K562 (cell line): ENCODE measurements around the gene MYRIP. TPM values are rescaled to one million over a fixed set of nuclear protein-coding genes. Genes with fewer than 3 reads are reported as not detected.

Experiments
- ATAC-seq: fragments of 200-7000 bp; cut with Tn5 transposase; 3 replicates; pipeline ENCODE4 v1.9.1; 2020; ENCODE audit warnings: moderate library complexity
- BruUV-seq: library from RNA; stranded (reverse); fragments of 400-500 nt; replicated peaks from 2 replicates; lab custom pipeline; 2021; lab: Mats Ljungman, UMichigan
- CTCF ChIA-PET: fragments of 300-600 bp; formaldehyde crosslinking; extraction: SDS; loops from one replicate; lab custom pipeline; 2021; ENCODE audit warnings: low intra/inter-chr PET ratio; lab: Yijun Ruan, JAX
- POLR2A ChIA-PET: fragments of 300-600, 350-650 bp; sonication (Branson Sonifier 250); formaldehyde crosslinking; extraction: SDS; loops from one replicate; lab custom pipeline; 2021; ENCODE audit warnings: antibody characterized with exemption, inconsistent platforms; lab: Yijun Ruan, JAX
- DNase-seq, 4 experiments: peaks; one replicate each; pipeline versions ENCODE4 v3.0.0 to v3.0.0-alpha.2; 2011 to 2018; ENCODE audit warnings: low spot score in 3 of 4, mixed read lengths in 3 of 4; ENCODE audit errors: extremely low read depth in 1 of 4
- FAIRE-seq: peaks from 2 replicates; lab custom pipeline; 2011; peaks lifted over from hg19 to GRCh38; lab: Jason Lieb, UNC
- H2AFZ ChIP-seq: 2 replicates; pipeline ENCODE4 v1.6.0; 2011; ENCODE audit warnings: low read depth, low read length, control low read depth, inconsistent platforms
- H3K27ac ChIP-seq: fragments of 200-600 bp; 3 replicates; pipeline ENCODE4 v1.8.0; 2011; ENCODE audit warnings: low read depth, mild to moderate bottlenecking, control low read depth, inconsistent platforms, low read length, moderate library complexity, mixed read lengths; ENCODE audit errors: extremely low read depth
- H3K27me3 ChIP-seq, 2 experiments: fragments of 300-600 bp in 1 of 2; 2 replicates in 1 of 2; 3 replicates in 1 of 2; pipeline versions ENCODE4 v1.6.0 to v1.8.0; 2011; ENCODE audit warnings: inconsistent platforms in 2 of 2, low read length in 2 of 2, mild to moderate bottlenecking in 1 of 2, mixed read lengths in 1 of 2, moderate library complexity in 1 of 2; ENCODE audit not compliant: control insufficient read depth in 2 of 2, insufficient read depth in 2 of 2
- H3K36me3 ChIP-seq: fragments of 300-600 bp; 3 replicates; pipeline ENCODE4 v1.8.0; 2011; ENCODE audit warnings: mild to moderate bottlenecking, low read length, inconsistent platforms; ENCODE audit not compliant: control insufficient read depth, insufficient read depth
- H3K4me1 ChIP-seq, 2 experiments: fragments of 200-600 bp in 1 of 2; replicated peaks in 1 of 2; 2 replicates in 1 of 2; 3 replicates in 1 of 2; pipeline versions ENCODE4 v1.5.1 to v1.8.0; 2011; ENCODE audit warnings: inconsistent platforms in 2 of 2, low read length in 2 of 2, mild to moderate bottlenecking in 1 of 2, mixed read lengths in 1 of 2, moderate library complexity in 1 of 2; ENCODE audit not compliant: control insufficient read depth in 2 of 2, insufficient read depth in 2 of 2
- H3K4me2 ChIP-seq: 2 replicates; pipeline ENCODE4 v1.6.1; 2011; ENCODE audit warnings: low read length, control low read depth, inconsistent platforms, mixed read lengths; ENCODE audit not compliant: insufficient read depth
- H3K4me3 ChIP-seq: fragments of 200-600 bp; sonication (generic), shearing (Covaris generic); 2 replicates; pipeline ENCODE4 v1.5.1; 2016; ENCODE audit warnings: control low read depth, inconsistent platforms
- H3K79me2 ChIP-seq: fragments of 200-600 bp; 3 replicates; pipeline ENCODE4 v1.8.0; 2011; ENCODE audit warnings: low read length, inconsistent platforms; ENCODE audit not compliant: control insufficient read depth, insufficient read depth
- H3K9ac ChIP-seq, 2 experiments: 2 replicates each; pipeline versions ENCODE4 v1.6.0 to v1.6.1; 2011; ENCODE audit warnings: low read depth in 2 of 2, low read length in 2 of 2, control low read depth in 1 of 2, inconsistent platforms in 1 of 2, mild to moderate bottlenecking in 1 of 2, mixed read lengths in 1 of 2; ENCODE audit not compliant: insufficient read depth in 1 of 2
- H3K9me1 ChIP-seq: one replicate; pipeline ENCODE4 v1.6.0; 2011; ENCODE audit warnings: inconsistent platforms, mild to moderate bottlenecking, low read length, moderate library complexity; ENCODE audit not compliant: control insufficient read depth, insufficient read depth
- H3K9me3 ChIP-seq: replicated peaks from 2 replicates; pipeline ENCODE4 v1.5.1; 2011; ENCODE audit warnings: low read depth, low read length, inconsistent platforms; ENCODE audit not compliant: control insufficient read depth, insufficient read depth
- H4K20me1 ChIP-seq: replicated peaks from 2 replicates; pipeline ENCODE4 v1.6.1; 2011; ENCODE audit warnings: low read length, inconsistent platforms, mixed read lengths; ENCODE audit not compliant: control insufficient read depth, insufficient read depth
- NEUROD1 ChIP-seq: fragments of 150-350 bp; IDR thresholded peaks from 2 replicates; pipeline ENCODE4 v1.6.1; 2014; ENCODE audit warnings: borderline replicate concordance, low read length, low read depth; ENCODE audit not compliant: partially characterized antibody
- RNF219 ChIP-seq: fragments of 250-450 bp; sonication (Bioruptor Pico); IDR thresholded peaks from 2 replicates; pipeline ENCODE4 v1.5.0; 2022; ENCODE audit warnings: mild to moderate bottlenecking
- VEZF1 ChIP-seq: fragments of 200-800 bp; sonication (Bioruptor generic); IDR thresholded peaks from 2 replicates; pipeline ENCODE4 v1.6.1; 2017; ENCODE audit warnings: missing genetic modification characterization, missing compliant biosample characterization
- XRCC3 ChIP-seq: fragments of 450-650 bp; IDR thresholded peaks from 2 replicates; pipeline ENCODE4 v1.6.1; 2017; ENCODE audit warnings: mild to moderate bottlenecking, moderate library complexity
- ZBTB5 ChIP-seq: fragments of 450-650 bp; IDR thresholded peaks from 2 replicates; pipeline ENCODE4 v1.6.1; 2017; ENCODE audit warnings: antibody characterized with exemption
- ZFP1 ChIP-seq: fragments of 450-650 bp; formaldehyde crosslinking; IDR thresholded peaks from 2 replicates; pipeline ENCODE4 v1.4.0; 2020; ENCODE audit warnings: mild to moderate bottlenecking, mixed read lengths
- ZNF830 ChIP-seq: fragments of 250-450 bp; sonication (Bioruptor Pico); IDR thresholded peaks from 2 replicates; pipeline ENCODE4 v1.5.0; 2021; ENCODE audit warnings: mild to moderate bottlenecking
- WGBS: fragments of 100-300 bp; shearing (Covaris generic); methylation state at CpG from one replicate; pipeline ENCODE4 v1.1.6; 2016; ENCODE audit warnings: low coverage, mixed read lengths; ENCODE audit not compliant: insufficient coverage; ENCODE audit errors: missing lambda C conversion rate; 5-methylcytosine and 5-hydroxymethylcytosine counted together
- in situ Hi-C: fragments of 300-500 bp; cut with MboI; formaldehyde crosslinking; loops from 4 replicates; pipeline ENCODE4 v1.15.0; 2018; ENCODE audit warnings: inconsistent platforms, mixed read lengths
- intact Hi-C: fragments of 100-400 bp; cut with micrococcal nuclease; formaldehyde crosslinking; loops from 2 replicates; pipeline ENCODE4 v1.14.2; 2022
- polyA plus RNA-seq, 8 experiments: library from polyadenylated mRNA; depleted of rRNA in 4 of 8; stranded (reverse) in 5 of 8; unstranded in 3 of 8; fragments of >200 nt; fragmentation: Nextera tagmentation in 2 of 8; fragmentation: Illumina TruSeq in 1 of 8; extraction: Ambion mirVana in 2 of 8; extraction: Trizol in 1 of 8; gene quantifications; 2 replicates each; pipeline versions ENCODE4 v1.2.1 to v1.2.3, GENCODE V29; 2011 to 2014; ENCODE audit warnings: inconsistent platforms in 1 of 8, missing spikeins in 1 of 8
- total RNA-seq, 7 experiments: library from RNA; depleted of rRNA in 6 of 7; stranded (reverse); fragments of >200 nt in 6 of 7; fragmentation: Illumina TruSeq in 2 of 7; extraction: Trizol in 2 of 7; gene quantifications; 2 replicates each; pipeline versions ENCODE4 v1.2.1 to v1.2.3, GENCODE V29; 2011 to 2021; ENCODE audit warnings: low replicate concordance in 1 of 7

MYRIP gene
- total and polyA plus RNA-seq, 9 of the 15 experiments (the other 6 are each of a cell fraction or from before 2014, with no cell fraction given) = 0.03 to 0.12 TPM; not detected in 7

- TF ChIP-seq NEUROD1 (no peak), VEZF1 (CRISPR knock-in tag) (no peak)
Measured at GRCh38 chr3:39915027-39915426, 105.6 kb downstream of the MYRIP start (continued).

- in situ Hi-C loops (no loop called here), intact Hi-C loops (no loop called here)
- Histone ChIP-seq H4K20me1 (no peaks in the 10 kb centered on the region), H3K4me1 (no peaks in the 10 kb centered on the region), H3K4me3 (no peak overlapping the region), H3K4me2 (no peak overlapping the region), H3K79me2 (no peaks in the 10 kb centered on the region), H3K27me3 (no peaks in the 10 kb centered on the region), H2AFZ (no peak overlapping the region), H3K9me1 (no peaks in the 10 kb centered on the region), H3K36me3 (no peaks in the 10 kb centered on the region), H3K27ac (no peak overlapping the region), H3K9ac (no peak overlapping the region), H3K9me3 (no peaks in the 10 kb centered on the region)
- ChIA-PET CTCF (no interaction called here), POLR2A (no interaction called here)
- ATAC-seq (no peak), FAIRE-seq (peak; percentile 56), DNase-seq (no peak)
- WGBS = 0% methylated on average over 1 of the region's 1 CpG
- no peak for TF ChIP-seq ZBTB5
- TF ChIP-seq ZFP1 = no peak
- no peak for TF ChIP-seq RNF219
- TF ChIP-seq ZNF830 (CRISPR knock-in tag) = no peak
- no peak for TF ChIP-seq XRCC3
- BruUV-seq = no TSS peak
Measured at GRCh38 chr3:39917065-39917773, 107.8 kb downstream of the MYRIP start.
